Adrenal gland (tissue), 5 donors: Measurements from ENCODE around the gene RAD51B.
A peak's percentile ranks its signal among the peaks of the same experiment; 100 is the strongest.

ENCODE experiments used
- POLR2A ChIP-seq, 2 donors: fragments of 450-650 bp; IDR thresholded peaks; one replicate each; pipeline ENCODE4 v1.6.1; 2017; ENCODE audit warnings: antibody characterized with exemption in 2 of 2, mild to moderate bottlenecking in 2 of 2, moderate library complexity in 1 of 2
- TF ChIP-seq, protein P1 (sequence below), 6 experiments: fragments of 450-650 bp in 4 of 6; fragments of 200-600 bp in 2 of 6; sonication (generic) in 1 of 6; IDR thresholded peaks; 1 replicate in 5 of 6; 2 replicates in 1 of 6; pipeline versions ENCODE4 v1.5.1 to v1.8.0; 2016 to 2021; ENCODE audit warnings: antibody characterized with exemption in 6 of 6, mild to moderate bottlenecking in 2 of 6, moderate library complexity in 1 of 6
- donor health status: DM: no; HTN: no; CAD: no.

DNA sequence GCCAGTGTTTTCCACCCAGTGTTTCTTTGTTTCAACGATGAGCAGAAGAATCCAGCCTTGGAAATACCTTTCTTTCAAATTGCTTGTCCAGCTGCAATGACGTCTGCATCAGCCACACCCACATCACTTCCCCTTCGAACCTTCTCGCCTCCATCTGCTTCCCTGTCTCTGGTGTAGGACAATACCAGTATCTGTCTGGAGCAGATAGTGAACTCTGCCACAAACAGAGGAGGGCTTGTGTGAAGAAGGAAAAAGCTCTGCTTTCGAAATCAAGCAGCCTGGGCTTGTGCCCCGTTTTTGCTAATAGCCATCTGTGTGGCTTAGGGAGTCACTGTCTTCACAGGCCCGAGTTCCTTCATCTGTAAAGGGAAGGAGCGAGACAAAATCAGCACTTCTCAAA lies 557.9 kb downstream of the RAD51B start:
- TF ChIP-seq, protein P1, sequence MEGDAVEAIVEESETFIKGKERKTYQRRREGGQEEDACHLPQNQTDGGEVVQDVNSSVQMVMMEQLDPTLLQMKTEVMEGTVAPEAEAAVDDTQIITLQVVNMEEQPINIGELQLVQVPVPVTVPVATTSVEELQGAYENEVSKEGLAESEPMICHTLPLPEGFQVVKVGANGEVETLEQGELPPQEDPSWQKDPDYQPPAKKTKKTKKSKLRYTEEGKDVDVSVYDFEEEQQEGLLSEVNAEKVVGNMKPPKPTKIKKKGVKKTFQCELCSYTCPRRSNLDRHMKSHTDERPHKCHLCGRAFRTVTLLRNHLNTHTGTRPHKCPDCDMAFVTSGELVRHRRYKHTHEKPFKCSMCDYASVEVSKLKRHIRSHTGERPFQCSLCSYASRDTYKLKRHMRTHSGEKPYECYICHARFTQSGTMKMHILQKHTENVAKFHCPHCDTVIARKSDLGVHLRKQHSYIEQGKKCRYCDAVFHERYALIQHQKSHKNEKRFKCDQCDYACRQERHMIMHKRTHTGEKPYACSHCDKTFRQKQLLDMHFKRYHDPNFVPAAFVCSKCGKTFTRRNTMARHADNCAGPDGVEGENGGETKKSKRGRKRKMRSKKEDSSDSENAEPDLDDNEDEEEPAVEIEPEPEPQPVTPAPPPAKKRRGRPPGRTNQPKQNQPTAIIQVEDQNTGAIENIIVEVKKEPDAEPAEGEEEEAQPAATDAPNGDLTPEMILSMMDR (IDR thresholded peaks at IDR 0.05): no peak
- TF ChIP-seq POLR2A (IDR thresholded peaks at IDR 0.05): peak in 1 of 2 donors; percentile 23
